CD4-positive, alpha-beta T cell (primary cell): ENCODE measurements around the gene GRK7. TPM values are rescaled to one million over a fixed set of nuclear protein-coding genes. Genes with fewer than 3 reads are reported as not detected.

Experiments used
- ATAC-seq: fragments of 200-7000 bp; cut with Tn5 transposase; one replicate; pipeline ENCODE4 v1.10.0; 2022; ENCODE audit warnings: mild to moderate bottlenecking; ENCODE audit not compliant: poor library complexity
- CTCF ChIA-PET: fragments of 350-600 bp; sonication (Branson Sonifier 250); formaldehyde crosslinking; loops from one replicate; lab custom pipeline; 2021; ENCODE audit warnings: antibody characterized with exemption, inconsistent platforms; lab: Charles Lee
- POLR2A ChIA-PET: fragments of 350-600 bp; sonication (Branson Sonifier 250); formaldehyde crosslinking; loops from one replicate; lab custom pipeline; 2021; ENCODE audit warnings: antibody characterized with exemption, inconsistent platforms; lab: Charles Lee
- DNase-seq, 14 experiments: peaks; one replicate each; pipeline ENCODE4 v3.0.0-alpha.2; 2013 to 2020; ENCODE audit warnings: mixed read lengths in 2 of 14
- H3K27ac ChIP-seq, 2 donors: one replicate each; pipeline versions ENCODE4 v1.5.1 to v1.7.0; 2013; ENCODE audit warnings: low read length in 2 of 2, low read depth in 1 of 2, mild to moderate bottlenecking in 1 of 2
- H3K27me3 ChIP-seq, 2 experiments: 1 replicate in 1 of 2; 2 replicates in 1 of 2; pipeline versions ENCODE4 v1.6.1 to v1.7.0; 2013; ENCODE audit warnings: low read length in 2 of 2, control low read depth in 1 of 2, mild to moderate bottlenecking in 1 of 2, moderate library complexity in 1 of 2; ENCODE audit not compliant: insufficient read depth in 2 of 2, control insufficient read depth in 1 of 2
- H3K36me3 ChIP-seq: one replicate; pipeline ENCODE4 v1.6.1; 2013; ENCODE audit warnings: low read length, control low read depth; ENCODE audit not compliant: insufficient read depth
- H3K4me1 ChIP-seq: one replicate; pipeline ENCODE4 v1.6.1; 2013; ENCODE audit warnings: low read length, control low read depth; ENCODE audit not compliant: insufficient read depth
- H3K4me3 ChIP-seq: one replicate; pipeline ENCODE4 v1.5.1; 2013; ENCODE audit warnings: mild to moderate bottlenecking, low read length, moderate library complexity
- H3K9me3 ChIP-seq, 2 experiments: 1 replicate in 1 of 2; 2 replicates in 1 of 2; pipeline versions ENCODE4 v1.6.1 to v1.7.0; 2013; ENCODE audit warnings: low read length in 2 of 2, mild to moderate bottlenecking in 2 of 2, control low read depth in 1 of 2, moderate library complexity in 1 of 2; ENCODE audit not compliant: control insufficient read depth in 1 of 2, insufficient read depth in 1 of 2
- H3K27ac Mint-ChIP-seq: one replicate; pipeline ENCODE4 v1.8.0; 2020; ENCODE audit warnings: mixed read lengths
- H3K27me3 Mint-ChIP-seq: one replicate; pipeline ENCODE4 v1.8.0; 2021; ENCODE audit warnings: mixed read lengths
- H3K36me3 Mint-ChIP-seq: one replicate; pipeline ENCODE4 v1.8.0; 2021; ENCODE audit warnings: low read depth, mixed read lengths
- H3K4me1 Mint-ChIP-seq: one replicate; pipeline ENCODE4 v1.8.0; 2021; ENCODE audit warnings: low read depth, mixed read lengths
- H3K4me3 Mint-ChIP-seq: one replicate; pipeline ENCODE4 v1.8.0; 2020; ENCODE audit warnings: mild to moderate bottlenecking, mixed read lengths
- H3K9me3 Mint-ChIP-seq: one replicate; pipeline ENCODE4 v1.8.0; 2020; ENCODE audit warnings: mixed read lengths
- CTCF ChIP-seq: fragments of 200-600 bp; IDR thresholded peaks from one replicate; pipeline ENCODE4 v1.8.0; 2022; ENCODE audit warnings: antibody characterized with exemption, mild to moderate bottlenecking
- intact Hi-C, 2 experiments: fragments of 100-400 bp; cut with DNase I in 1 of 2; cut with micrococcal nuclease in 1 of 2; formaldehyde crosslinking; loops; one replicate each; pipeline versions ENCODE4 v1.15.1 to v1.9.0; 2023 to 2025; cut with DNase I, micrococcal nuclease
- total RNA-seq, 174 experiments: library from RNA in 2 of 174; stranded (reverse) in 2 of 174; gene quantifications; one replicate each; pipeline ENCODE4 v1.2.3 and lab custom pipeline; 2021 to 2026

Gene GRK7
- total RNA-seq, 2 experiments from 2014 or later, result 0.19 to 0.22 TPM

GRCh38 chr3:141737093-141737492 lies 26.1 kb upstream of the GRK7 start:
- Histone ChIP-seq H3K4me3 (no peak overlapping the region), H3K9me3 (no peaks in the 10 kb centered on the region), H3K27me3 (no peaks in the 10 kb centered on the region), H3K4me1 (peaks cover 16% of the 10 kb centered on the region), H3K36me3 (no peaks in the 10 kb centered on the region), H3K27ac (peak overlapping the region in 1 of 2 donors; percentile 63)
- peaks cover 22% of the 10 kb centered on the region for H3K36me3 Mint-ChIP-seq
- ATAC-seq (no peak), DNase-seq (peak in 2 of 14 experiments; percentile 24 to 34)
- peak overlapping the region; percentile 38 for H3K27ac Mint-ChIP-seq
- peaks cover 37% of the 10 kb centered on the region for H3K4me1 Mint-ChIP-seq
- CTCF ChIA-PET, result interaction anchor here (4.8 kb wide), 1 partner anchor 139 kb away, joined by 38 read pairs; the partner anchor contains the start of gene ATP1B3
- intact Hi-C loops, result loop anchor here (5.0 to 10.0 kb wide), 6 partner anchors 58 to 715 kb away; partner anchors contain the start of gene TFDP2 (in 1 of the 2)
- no peaks in the 10 kb centered on the region for H3K27me3 Mint-ChIP-seq
- POLR2A ChIA-PET, result interaction anchor here (0.7 to 4.9 kb wide), 3 partner anchors 9 to 138 kb away, joined by 3 to 69 read pairs (median 3); no protein-coding TSS in a partner anchor
- TF ChIP-seq CTCF, result no peak
- peak overlapping the region; percentile 49 for H3K4me3 Mint-ChIP-seq
- H3K9me3 Mint-ChIP-seq, result no peaks in the 10 kb centered on the region

GRCh38 chr3:141737678-141738021 lies 25.6 kb upstream of the GRK7 start:
- DNase-seq (no peak), ATAC-seq (no peak)
- Histone ChIP-seq H3K27ac (peak overlapping the region; percentile 52 to 63), H3K4me3 (peak overlapping the region; percentile 22), H3K4me1 (peaks cover 18% of the 10 kb centered on the region), H3K9me3 (no peaks in the 10 kb centered on the region), H3K36me3 (peaks cover 3% of the 10 kb centered on the region), H3K27me3 (no peaks in the 10 kb centered on the region)
- Mint-ChIP-seq H3K4me3 (peak overlapping the region; percentile 100), H3K9me3 (no peaks in the 10 kb centered on the region), H3K36me3 (peaks cover 26% of the 10 kb centered on the region), H3K4me1 (peaks cover 41% of the 10 kb centered on the region), H3K27me3 (no peaks in the 10 kb centered on the region), H3K27ac (peak overlapping the region; percentile 99)
- intact Hi-C loops, result loop anchor here (1.0 to 10.0 kb wide), 11 partner anchors 57 to 715 kb away; partner anchors contain the start of genes ATP1B3 (in 1 of the 2) and TFDP2 (in 1 of the 2)
- ChIA-PET POLR2A (interaction anchor here (0.6 to 4.9 kb wide), 10 partner anchors 9 to 709 kb away, joined by 3 to 104 read pairs (median 6); partner anchors contain the start of genes ATP1B3, PXYLP1, RASA2 and XRN1), CTCF (interaction anchor here (0.9 to 4.8 kb wide), 3 partner anchors 13 to 145 kb away, joined by 4 to 38 read pairs (median 11); partner anchors contain the start of gene ATP1B3)
- TF ChIP-seq CTCF, result no peak

GRCh38 chr3:141738022-141738890 lies 25.0 kb upstream of the GRK7 start, which contains the start of gene RNF7:
Gene RNF7 (plus strand): TSS chr3:141738298. CDS start chr3:141738342, 44 bp downstream.
- no peaks in the 10 kb centered on the region for H3K9me3 ChIP-seq
- H3K27ac ChIP-seq, result peak within 1 kb of the TSS; percentile 81 to 86
- ATAC-seq (peak; percentile 91), DNase-seq (peak; percentile 94 to 99 (median 97))
- Mint-ChIP-seq H3K27ac (peak within 1 kb of the TSS; percentile 99), H3K36me3 (peaks cover 31% of the 10 kb centered on the region), H3K27me3 (no peaks in the 10 kb centered on the region), H3K4me1 (peaks cover 47% of the 10 kb centered on the region), H3K4me3 (peak within 1 kb of the TSS; percentile 100), H3K9me3 (no peaks in the 10 kb centered on the region)
- H3K4me1 ChIP-seq, result peaks cover 19% of the 10 kb centered on the region
- intact Hi-C loops, result loop anchor here (1.0 to 10.0 kb wide), 11 partner anchors 57 to 714 kb away; partner anchors contain the start of genes ATP1B3 (in 1 of the 2) and TFDP2 (in 1 of the 2)
- H3K27me3 ChIP-seq, result no peaks in the 10 kb centered on the region
- peak; percentile 86 for TF ChIP-seq CTCF
- ChIA-PET CTCF (interaction anchor here (0.6 to 4.8 kb wide), 8 partner anchors 12 to 709 kb away, joined by 3 to 38 read pairs (median 4); partner anchors contain the start of gene ATP1B3), POLR2A (interaction anchor here (0.6 to 4.9 kb wide), 20 partner anchors 10 to 840 kb away, joined by 3 to 104 read pairs (median 4); partner anchors contain the start of genes ATP1B3, ATR, PXYLP1 and RASA2)
- peaks cover 9% of the 10 kb centered on the region for H3K36me3 ChIP-seq
- H3K4me3 ChIP-seq, result peak within 1 kb of the TSS; percentile 91
